ENCODE data around the gene PIK3C2A. TPM values are rescaled to one million over a fixed set of nuclear protein-coding genes. Genes with fewer than 3 reads are reported as not detected.

PIK3C2A gene
- total RNA-seq, 1 experiment from 2014 or later, result 35.0 TPM

DNA sequence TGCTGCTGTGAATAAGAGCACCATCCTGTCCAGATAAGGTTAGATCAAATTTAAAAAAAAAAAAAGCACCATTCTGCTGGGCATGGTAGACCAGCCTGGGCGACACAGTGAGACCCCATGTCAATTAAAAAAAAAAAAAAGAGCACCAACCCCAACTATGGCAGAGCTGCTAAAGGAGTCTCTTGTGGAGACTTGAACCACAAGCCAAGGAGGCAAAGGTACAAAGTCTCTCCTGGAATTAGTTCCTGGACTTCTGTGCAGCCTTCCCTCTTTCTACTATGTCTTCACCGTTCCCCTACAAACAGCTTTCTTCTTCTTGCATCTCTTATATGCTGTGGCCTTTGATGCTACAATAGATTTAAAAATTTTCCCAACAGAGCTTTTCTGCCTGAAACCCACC is 1.3 kb downstream of the PIK3C2A start:
- Histone ChIP-seq H3K9ac (ENCODE audit: low read length) (peak overlapping the region; percentile 95), H3K27ac (ENCODE audit: low read length) (no peak overlapping the region), H3K9me2 (replicated peaks; ENCODE audit: low read length) (no peaks in the 10 kb centered on the region), H3K4me3 (ENCODE audit: low read length) (peak overlapping the region; percentile 79), H3K4me1 (ENCODE audit: insufficient read depth, low read length) (peaks cover 16% of the 10 kb centered on the region), H3F3A (ENCODE audit: low read length, unreplicated experiment) (no peaks in the 10 kb centered on the region), H3K79me2 (ENCODE audit: low read length) (peaks cover 70% of the 10 kb centered on the region), H3K27me3 (ENCODE audit: low read length) (no peaks in the 10 kb centered on the region), H3K4me2 (ENCODE audit: low read length) (peak overlapping the region; percentile 94), H3K9me3 (ENCODE audit: low read length) (no peaks in the 10 kb centered on the region), H2AFZ (ENCODE audit: low read length) (peak overlapping the region; percentile 98; the same call in 1 of the 2 replicates), H4K20me1 (ENCODE audit: low read length) (0 out of 2 replicates have a peak, but pooled peaks cover 6% of the 10 kb centered on the region), H3K36me3 (ENCODE audit: low read depth, low read length) (peaks cover 6% of the 10 kb centered on the region; the same call in 1 of the 2 replicates)
- no peak for TF ChIP-seq EZH2phosphoT487 (IDR thresholded peaks at IDR 0.05; ENCODE audit: borderline replicate concordance, low read length)
- TF ChIP-seq, protein P1, sequence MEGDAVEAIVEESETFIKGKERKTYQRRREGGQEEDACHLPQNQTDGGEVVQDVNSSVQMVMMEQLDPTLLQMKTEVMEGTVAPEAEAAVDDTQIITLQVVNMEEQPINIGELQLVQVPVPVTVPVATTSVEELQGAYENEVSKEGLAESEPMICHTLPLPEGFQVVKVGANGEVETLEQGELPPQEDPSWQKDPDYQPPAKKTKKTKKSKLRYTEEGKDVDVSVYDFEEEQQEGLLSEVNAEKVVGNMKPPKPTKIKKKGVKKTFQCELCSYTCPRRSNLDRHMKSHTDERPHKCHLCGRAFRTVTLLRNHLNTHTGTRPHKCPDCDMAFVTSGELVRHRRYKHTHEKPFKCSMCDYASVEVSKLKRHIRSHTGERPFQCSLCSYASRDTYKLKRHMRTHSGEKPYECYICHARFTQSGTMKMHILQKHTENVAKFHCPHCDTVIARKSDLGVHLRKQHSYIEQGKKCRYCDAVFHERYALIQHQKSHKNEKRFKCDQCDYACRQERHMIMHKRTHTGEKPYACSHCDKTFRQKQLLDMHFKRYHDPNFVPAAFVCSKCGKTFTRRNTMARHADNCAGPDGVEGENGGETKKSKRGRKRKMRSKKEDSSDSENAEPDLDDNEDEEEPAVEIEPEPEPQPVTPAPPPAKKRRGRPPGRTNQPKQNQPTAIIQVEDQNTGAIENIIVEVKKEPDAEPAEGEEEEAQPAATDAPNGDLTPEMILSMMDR (conservative IDR thresholded peaks at IDR 0.05; ENCODE audit: low read depth, low read length), result no peak
- TF ChIP-seq EZH2 (IDR thresholded peaks at IDR 0.05; ENCODE audit: low read length, unreplicated experiment), result no peak
- CTCF ChIA-PET, result no interaction called here
- POLR2A ChIA-PET (ENCODE audit: unreplicated experiment), result no interaction called here
- DNase-seq (no peak), ATAC-seq (no peak)
- intact Hi-C loops (cut with micrococcal nuclease), result loop anchor here (5.0 to 10.0 kb wide), 3 partner anchors 59 to 262 kb away; partner anchors contain the start of gene RPS13
- TSS peak; percentile 51 for BruUV-seq (replicated peaks)

DNA sequence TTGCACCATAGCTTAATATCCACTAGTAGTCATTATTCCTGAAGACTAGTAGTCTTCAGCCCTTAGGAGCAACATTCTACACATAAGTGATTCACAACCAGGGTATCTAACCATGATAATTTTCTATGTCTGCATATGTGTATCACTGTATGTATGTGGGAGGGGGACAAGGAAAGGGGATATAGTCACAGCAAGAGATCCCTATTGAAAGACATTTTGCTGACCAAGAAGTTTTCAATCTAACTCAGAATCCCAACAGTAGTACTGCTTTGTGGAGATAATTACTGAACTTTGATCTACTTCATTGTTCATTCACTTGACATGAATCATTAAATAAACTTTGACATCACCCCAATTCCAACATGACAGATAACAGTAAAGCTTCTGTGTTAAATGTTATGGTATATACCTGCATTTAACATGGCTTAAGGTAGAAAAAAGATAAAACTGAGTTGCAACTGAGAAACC is 10.3 kb downstream of the PIK3C2A start:
- H3K27me3 ChIP-seq (ENCODE audit: low read length), result no peaks in the 10 kb centered on the region
- peaks cover 80% of the 10 kb centered on the region for H3K79me2 ChIP-seq (ENCODE audit: low read length)
- CTCF ChIA-PET, result no interaction called here
- no peaks in the 10 kb centered on the region for H3F3A ChIP-seq (ENCODE audit: low read length, unreplicated experiment)
- ATAC-seq, result peak; percentile 91
- peak; percentile 76 for DNase-seq
- peak overlapping the region; percentile 47 for H3K4me3 ChIP-seq (ENCODE audit: low read length)
- peak overlapping the region; percentile 77 for H3K4me2 ChIP-seq (ENCODE audit: low read length)
- no peaks in the 10 kb centered on the region for H3K9me2 ChIP-seq (replicated peaks; ENCODE audit: low read length)
- H3K4me1 ChIP-seq (ENCODE audit: insufficient read depth, low read length), result peaks cover 15% of the 10 kb centered on the region
- BruUV-seq (replicated peaks), result no TSS peak
- no peaks in the 10 kb centered on the region for H4K20me1 ChIP-seq (ENCODE audit: low read length)
- TF ChIP-seq, protein P1 (conservative IDR thresholded peaks at IDR 0.05; ENCODE audit: low read depth, low read length), result no peak
- TF ChIP-seq EZH2phosphoT487 (IDR thresholded peaks at IDR 0.05; ENCODE audit: borderline replicate concordance, low read length) (no peak), EZH2 (IDR thresholded peaks at IDR 0.05; ENCODE audit: low read length, unreplicated experiment) (no peak)
- no peak overlapping the region for H3K9ac ChIP-seq (ENCODE audit: low read length)
- H3K27ac ChIP-seq (ENCODE audit: low read length), result peak overlapping the region; percentile 21; the same call in 1 of the 2 replicates
- no peak overlapping the region for H2AFZ ChIP-seq (ENCODE audit: low read length)
- H3K36me3 ChIP-seq (ENCODE audit: low read depth, low read length), result no peaks in the 10 kb centered on the region; the same call in 1 of the 2 replicates
- POLR2A ChIA-PET (ENCODE audit: unreplicated experiment), result no interaction called here
- intact Hi-C loops (cut with micrococcal nuclease), result no loop called here
- H3K9me3 ChIP-seq (ENCODE audit: low read length), result no peaks in the 10 kb centered on the region

DNA sequence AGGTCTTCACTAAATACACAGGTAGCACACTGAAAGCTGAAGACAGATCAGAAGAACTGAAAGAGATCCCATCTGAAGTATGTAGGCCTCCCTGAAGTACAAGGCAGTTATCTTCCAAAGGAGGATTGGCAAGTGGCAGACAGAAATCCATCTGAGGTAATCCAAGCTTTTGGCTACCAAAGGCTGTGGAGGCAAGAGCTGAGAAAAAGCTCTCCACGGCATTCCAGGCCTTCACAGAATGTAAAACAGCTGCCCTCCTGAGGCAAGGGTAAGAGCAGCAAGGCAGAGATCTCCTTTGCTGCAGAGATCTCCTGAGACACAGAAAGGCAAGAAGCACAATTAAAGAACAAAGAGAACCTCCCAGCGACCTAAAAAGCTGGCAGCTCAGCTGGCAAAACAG is 19.1 kb downstream of the PIK3C2A start:
- no peak overlapping the region for H3K27ac ChIP-seq (ENCODE audit: low read length)
- no peaks in the 10 kb centered on the region for H3K4me1 ChIP-seq (ENCODE audit: insufficient read depth, low read length)
- no peak for TF ChIP-seq EZH2phosphoT487 (IDR thresholded peaks at IDR 0.05; ENCODE audit: borderline replicate concordance, low read length)
- TF ChIP-seq, protein P1 (conservative IDR thresholded peaks at IDR 0.05; ENCODE audit: low read depth, low read length), result no peak
- TF ChIP-seq EZH2 (IDR thresholded peaks at IDR 0.05; ENCODE audit: low read length, unreplicated experiment), result no peak
- H3K9ac ChIP-seq (ENCODE audit: low read length), result no peak overlapping the region
- intact Hi-C loops (cut with micrococcal nuclease), result no loop called here
- H3K27me3 ChIP-seq (ENCODE audit: low read length), result no peaks in the 10 kb centered on the region
- H3K4me2 ChIP-seq (ENCODE audit: low read length), result no peak overlapping the region
- H3K9me2 ChIP-seq (replicated peaks; ENCODE audit: low read length), result no peaks in the 10 kb centered on the region
- no TSS peak for BruUV-seq (replicated peaks)
- H3K36me3 ChIP-seq (ENCODE audit: low read depth, low read length), result 0 out of 2 replicates have a peak, but pooled peaks cover 7% of the 10 kb centered on the region
- H2AFZ ChIP-seq (ENCODE audit: low read length), result no peak overlapping the region
- no peak for ATAC-seq
- H3K9me3 ChIP-seq (ENCODE audit: low read length), result no peaks in the 10 kb centered on the region
- ChIA-PET POLR2A (ENCODE audit: unreplicated experiment) (no interaction called here), CTCF (no interaction called here)
- H3K4me3 ChIP-seq (ENCODE audit: low read length), result no peak overlapping the region
- no peak for DNase-seq
- no peaks in the 10 kb centered on the region for H4K20me1 ChIP-seq (ENCODE audit: low read length)
- H3F3A ChIP-seq (ENCODE audit: low read length, unreplicated experiment), result no peaks in the 10 kb centered on the region
- H3K79me2 ChIP-seq (ENCODE audit: low read length), result peaks cover 24% of the 10 kb centered on the region
